DOHH2 (cell line): Measurements from ENCODE around the gene CXorf65.

Source experiments
- H3F3A ChIP-seq: fragments of 200-600 bp; sonication (generic), shearing (Covaris generic); 2 replicates; pipeline ENCODE4 v1.6.0; 2016; ENCODE audit warnings: antibody characterized with exemption, mild to moderate bottlenecking; ENCODE audit not compliant: control insufficient read depth, insufficient read depth
- H3K27ac ChIP-seq: fragments of 200-600 bp; sonication (generic); 2 replicates; pipeline ENCODE4 v1.5.1; 2014; ENCODE audit warnings: low read depth, mild to moderate bottlenecking, low read length, moderate library complexity
- H3K27me3 ChIP-seq: fragments of 200-600 bp; sonication (generic); 2 replicates; pipeline ENCODE4 v1.6.1; 2014; ENCODE audit warnings: mild to moderate bottlenecking, low read length, mixed read lengths; ENCODE audit not compliant: control insufficient read depth
- H3K36me3 ChIP-seq: fragments of 200-600 bp; sonication (generic); 2 replicates; pipeline ENCODE4 v1.6.1; 2014; ENCODE audit warnings: mild to moderate bottlenecking, low read length, moderate library complexity, mixed read lengths; ENCODE audit not compliant: control insufficient read depth
- H3K4me1 ChIP-seq: fragments of 200-600 bp; sonication (generic); 2 replicates; pipeline ENCODE4 v1.6.1; 2014; ENCODE audit warnings: mild to moderate bottlenecking, low read length, mixed read lengths; ENCODE audit not compliant: control insufficient read depth
- H3K4me2 ChIP-seq: fragments of 200-600 bp; sonication (generic); 2 replicates; pipeline ENCODE4 v1.6.0; 2014; ENCODE audit warnings: mild to moderate bottlenecking, low read length, moderate library complexity
- H3K4me3 ChIP-seq: fragments of 200-600 bp; sonication (generic); 2 replicates; pipeline ENCODE4 v1.5.1; 2014; ENCODE audit warnings: mild to moderate bottlenecking, low read length, mixed read lengths
- H3K79me2 ChIP-seq: fragments of 200-600 bp; sonication (generic); 2 replicates; pipeline ENCODE4 v1.6.1; 2014; ENCODE audit warnings: mild to moderate bottlenecking, low read length, mixed read lengths; ENCODE audit not compliant: control insufficient read depth
- H3K9me2 ChIP-seq: fragments of 200-600 bp; sonication (generic); replicated peaks from 2 replicates; pipeline ENCODE4 v1.6.1; 2014; ENCODE audit warnings: mild to moderate bottlenecking, low read length, mixed read lengths; ENCODE audit not compliant: control insufficient read depth
- H3K9me3 ChIP-seq: fragments of 200-600 bp; sonication (generic); 2 replicates; pipeline ENCODE4 v1.6.1; 2014; ENCODE audit warnings: antibody characterized with exemption, low read length, mixed read lengths; ENCODE audit not compliant: control insufficient read depth, insufficient read depth
- H4K20me1 ChIP-seq: fragments of 200-600 bp; sonication (generic); 2 replicates; pipeline ENCODE4 v1.6.0; 2014; ENCODE audit warnings: low read depth, mild to moderate bottlenecking, antibody characterized with exemption, low read length, moderate library complexity; ENCODE audit not compliant: control insufficient read depth, insufficient read depth
- EZH2phosphoT487 ChIP-seq: fragments of 200-600 bp; sonication (generic); IDR thresholded peaks from 2 replicates; pipeline ENCODE4 v1.6.1; 2017; ENCODE audit warnings: borderline replicate concordance, mild to moderate bottlenecking, antibody characterized with exemption, low read length, moderate library complexity, mixed read lengths
- TF ChIP-seq, protein P1 (sequence below): fragments of 200-600 bp; sonication (generic); IDR thresholded peaks from one replicate; pipeline ENCODE4 v1.5.1; 2014; ENCODE audit warnings: antibody characterized with exemption, mild to moderate bottlenecking, low read depth, low read length; ENCODE audit not compliant: poor library complexity, severe bottlenecking

The CXorf65 gene

GRCh38 chrX:71106427-71106826 is at the start of gene CXorf65:
CXorf65 (minus strand) TSS chrX:71106740; CDS start chrX:71106556, 184 bp downstream.
- H3K27ac ChIP-seq: no peak within 1 kb of the TSS
- no peaks in the 10 kb centered on the region for H3K9me3 ChIP-seq
- H3K4me3 ChIP-seq: no peak within 1 kb of the TSS
- TF ChIP-seq, protein P1, sequence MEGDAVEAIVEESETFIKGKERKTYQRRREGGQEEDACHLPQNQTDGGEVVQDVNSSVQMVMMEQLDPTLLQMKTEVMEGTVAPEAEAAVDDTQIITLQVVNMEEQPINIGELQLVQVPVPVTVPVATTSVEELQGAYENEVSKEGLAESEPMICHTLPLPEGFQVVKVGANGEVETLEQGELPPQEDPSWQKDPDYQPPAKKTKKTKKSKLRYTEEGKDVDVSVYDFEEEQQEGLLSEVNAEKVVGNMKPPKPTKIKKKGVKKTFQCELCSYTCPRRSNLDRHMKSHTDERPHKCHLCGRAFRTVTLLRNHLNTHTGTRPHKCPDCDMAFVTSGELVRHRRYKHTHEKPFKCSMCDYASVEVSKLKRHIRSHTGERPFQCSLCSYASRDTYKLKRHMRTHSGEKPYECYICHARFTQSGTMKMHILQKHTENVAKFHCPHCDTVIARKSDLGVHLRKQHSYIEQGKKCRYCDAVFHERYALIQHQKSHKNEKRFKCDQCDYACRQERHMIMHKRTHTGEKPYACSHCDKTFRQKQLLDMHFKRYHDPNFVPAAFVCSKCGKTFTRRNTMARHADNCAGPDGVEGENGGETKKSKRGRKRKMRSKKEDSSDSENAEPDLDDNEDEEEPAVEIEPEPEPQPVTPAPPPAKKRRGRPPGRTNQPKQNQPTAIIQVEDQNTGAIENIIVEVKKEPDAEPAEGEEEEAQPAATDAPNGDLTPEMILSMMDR: no peak
- TF ChIP-seq EZH2phosphoT487: no peak
- no peaks in the 10 kb centered on the region for H3K9me2 ChIP-seq
- H3K4me2 ChIP-seq: no peak within 1 kb of the TSS
- H3K4me1 ChIP-seq: peaks cover 26% of the 10 kb centered on the region
- no peaks in the 10 kb centered on the region for H3F3A ChIP-seq
- H3K79me2 ChIP-seq: no peaks in the 10 kb centered on the region
- no peaks in the 10 kb centered on the region for H3K27me3 ChIP-seq
- H3K36me3 ChIP-seq: no peaks in the 10 kb centered on the region
- no peaks in the 10 kb centered on the region for H4K20me1 ChIP-seq

GRCh38 chrX:71154641-71155040 is 48.1 kb upstream of the CXorf65 start:
- Histone ChIP-seq H3K27me3 (no peaks in the 10 kb centered on the region), H3F3A (no peaks in the 10 kb centered on the region), H3K79me2 (no peaks in the 10 kb centered on the region), H3K4me1 (no peaks in the 10 kb centered on the region), H3K36me3 (no peaks in the 10 kb centered on the region), H3K4me2 (no peak overlapping the region), H3K9me3 (no peaks in the 10 kb centered on the region), H4K20me1 (no peaks in the 10 kb centered on the region), H3K9me2 (no peaks in the 10 kb centered on the region), H3K27ac (no peak overlapping the region), H3K4me3 (no peak overlapping the region)
- TF ChIP-seq, protein P1: no peak
- TF ChIP-seq EZH2phosphoT487: no peak

DNA sequence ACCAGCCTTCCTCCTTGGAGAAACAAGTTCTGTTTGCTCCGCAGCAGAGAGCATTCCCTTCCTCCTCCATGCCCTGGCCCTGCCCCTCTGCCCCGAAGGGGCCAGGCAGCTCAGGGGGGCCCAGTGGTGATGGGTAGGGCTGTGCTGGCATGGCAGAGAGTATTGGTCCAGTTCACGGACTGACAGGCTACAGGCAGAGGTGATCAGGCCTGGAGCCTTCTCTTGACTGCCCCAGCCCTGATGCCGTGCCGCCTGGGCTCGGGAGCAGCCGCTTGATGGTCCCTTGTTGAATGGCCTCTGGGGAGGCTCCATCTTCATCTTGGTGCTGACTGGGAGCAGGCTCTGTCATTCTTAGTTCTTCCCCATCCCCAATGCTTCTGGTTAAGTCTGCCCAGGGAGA is 47.7 kb upstream of the CXorf65 start:
- no peak overlapping the region for H3K4me3 ChIP-seq
- H3K4me1 ChIP-seq: no peaks in the 10 kb centered on the region
- H3K9me2 ChIP-seq: no peaks in the 10 kb centered on the region
- H3K79me2 ChIP-seq: no peaks in the 10 kb centered on the region
- H3K27me3 ChIP-seq: no peaks in the 10 kb centered on the region
- H3K36me3 ChIP-seq: no peaks in the 10 kb centered on the region
- H3K4me2 ChIP-seq: no peak overlapping the region
- H3F3A ChIP-seq: no peaks in the 10 kb centered on the region
- H3K9me3 ChIP-seq: no peaks in the 10 kb centered on the region
- no peaks in the 10 kb centered on the region for H4K20me1 ChIP-seq
- no peak for TF ChIP-seq EZH2phosphoT487
- TF ChIP-seq, protein P1: no peak
- H3K27ac ChIP-seq: no peak overlapping the region

DNA sequence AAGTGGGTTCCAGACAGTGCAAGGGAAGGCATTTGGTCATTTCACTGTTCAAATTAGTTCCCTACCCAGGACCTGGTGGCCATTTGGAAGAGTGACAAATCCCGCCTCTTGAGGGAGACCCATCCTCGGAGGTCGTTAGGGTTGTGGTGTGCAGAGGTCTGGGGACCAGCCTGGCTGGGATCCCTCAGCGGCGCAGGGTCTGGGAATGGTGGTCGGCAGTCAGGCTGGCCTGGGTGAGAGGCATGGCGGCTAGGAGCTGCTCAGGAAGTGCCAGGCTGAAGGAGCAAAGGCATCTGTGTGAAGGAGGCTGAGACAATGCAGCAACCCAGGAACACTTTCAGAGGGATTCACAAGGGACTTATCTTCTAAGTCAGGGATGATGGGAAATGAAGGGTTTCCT is 44.8 kb upstream of the CXorf65 start:
- H3K27ac ChIP-seq: no peak overlapping the region
- no peaks in the 10 kb centered on the region for H3K27me3 ChIP-seq
- H3K4me3 ChIP-seq: no peak overlapping the region
- H3K4me1 ChIP-seq: no peaks in the 10 kb centered on the region; the same call in 1 of the 2 replicates
- H3K9me3 ChIP-seq: no peaks in the 10 kb centered on the region
- no peak overlapping the region for H3K4me2 ChIP-seq
- H4K20me1 ChIP-seq: no peaks in the 10 kb centered on the region
- H3K79me2 ChIP-seq: no peaks in the 10 kb centered on the region
- H3K9me2 ChIP-seq: no peaks in the 10 kb centered on the region
- no peaks in the 10 kb centered on the region for H3K36me3 ChIP-seq
- H3F3A ChIP-seq: no peaks in the 10 kb centered on the region
- TF ChIP-seq, protein P1: no peak
- TF ChIP-seq EZH2phosphoT487: no peak
